Aorta (tissue), 5 donors: ENCODE data around the gene SLC22A3. TPM values are rescaled to one million over a fixed set of nuclear protein-coding genes. Genes with fewer than 3 reads are reported as not detected.

ENCODE experiments used
- ATAC-seq: fragments of 200-7000 bp; cut with Tn5 transposase; one replicate; pipeline ENCODE4 v1.9.1; 2022; ENCODE audit warnings: moderate library complexity; ENCODE audit not compliant: low FRiP score
- DNase-seq, 2 donors: peaks; one replicate each; pipeline ENCODE4 v3.0.0-alpha.2; 2020
- H3K27ac ChIP-seq, 2 donors: one replicate each; pipeline ENCODE4 v1.5.1; 2013; ENCODE audit warnings: low read length in 2 of 2, mild to moderate bottlenecking in 2 of 2, moderate library complexity in 2 of 2, control low read depth in 1 of 2, inconsistent platforms in 1 of 2, low read depth in 1 of 2
- H3K27me3 ChIP-seq, 2 donors: one replicate each; pipeline ENCODE4 v1.6.1; 2013; ENCODE audit warnings: control low read depth in 1 of 2, low read length in 1 of 2, mild to moderate bottlenecking in 1 of 2, moderate library complexity in 1 of 2; ENCODE audit not compliant: insufficient read depth in 2 of 2, control insufficient read depth in 1 of 2
- H3K36me3 ChIP-seq, 2 donors: one replicate each; pipeline ENCODE4 v1.6.1; 2013; ENCODE audit warnings: control low read depth in 1 of 2, low read length in 1 of 2, mild to moderate bottlenecking in 1 of 2; ENCODE audit not compliant: insufficient read depth in 2 of 2, control insufficient read depth in 1 of 2
- H3K4me1 ChIP-seq, 2 donors: one replicate each; pipeline ENCODE4 v1.6.1; 2013; ENCODE audit warnings: low read length in 2 of 2, control low read depth in 1 of 2, mild to moderate bottlenecking in 1 of 2, moderate library complexity in 1 of 2; ENCODE audit not compliant: insufficient read depth in 2 of 2, control insufficient read depth in 1 of 2
- H3K4me3 ChIP-seq, 2 donors: one replicate each; pipeline ENCODE4 v1.5.1; 2013; ENCODE audit warnings: low read length in 2 of 2, control low read depth in 1 of 2, mild to moderate bottlenecking in 1 of 2
- H3K9me3 ChIP-seq: one replicate; pipeline ENCODE4 v1.6.1; 2013; ENCODE audit warnings: mild to moderate bottlenecking, low read length; ENCODE audit not compliant: control insufficient read depth
- WGBS, 2 donors: extraction: QIAGEN DNeasy Blood & Tissue Kit; methylation state at CpG; one replicate each; pipeline ENCODE4 v1.1.7; 2013; 5-methylcytosine and 5-hydroxymethylcytosine counted together
- intact Hi-C, 2 donors: fragments of 100-400 bp; cut with DNase I; formaldehyde crosslinking; loops; one replicate each; pipeline versions ENCODE4 v1.14.2 to v1.15.0; 2022
- polyA plus RNA-seq, 2 donors: library from polyadenylated mRNA; stranded (reverse); fragments of 200-250 nt; gene quantifications; one replicate each; pipeline ENCODE4 v1.2.3, GENCODE V29; 2013
- total RNA-seq, 2 donors: library from RNA; stranded (reverse); fragmentation: NEBNext Ultra II Directional; extraction: Animal tissue kit (Norgen Biotek cat#: 25700); gene quantifications; one replicate each; pipeline ENCODE4 v1.2.1, GENCODE V29; 2021
- donor health status: healthy with polysubstance abuse.
- donor health status: Bipolar disorder and iron deficiency.
- donor health status: DM: no; HTN: no; CAD: no.
- donor health status: DM: no; HTN: no; CAD: no.
- donor health status: DM: yes; HTN: yes; CAD: no.

SLC22A3 gene
- total and polyA plus RNA-seq, 4 donors, result 28.1 to 61.0 (median 40.8) TPM

- DNase-seq (no peak), ATAC-seq (no peak)
- H3K27me3 ChIP-seq, result no peaks in the 10 kb centered on the region
- H3K4me1 ChIP-seq, result peaks cover 9 to 14% of the 10 kb centered on the region in 2 donors
- no peaks in the 10 kb centered on the region for H3K36me3 ChIP-seq
- peak overlapping the region; percentile 75 to 95 for H3K27ac ChIP-seq
- H3K4me3 ChIP-seq, result no peak overlapping the region
- 71 to 80% methylated on average over 3 of the region's 3 CpGs for WGBS, 2 donors
- intact Hi-C loops, result loop anchor here in 1 of 2 donors (5.0 kb wide), 1 partner anchor 41 kb away; no protein-coding TSS in a partner anchor
- no peaks in the 10 kb centered on the region for H3K9me3 ChIP-seq
Measured at GRCh38 chr6:160398674-160399271, 50.6 kb downstream of the SLC22A3 start.

GRCh38 chr6:160400446-160400845, 52.3 kb downstream of the SLC22A3 start:
- no peak overlapping the region for H3K4me3 ChIP-seq
- no peaks in the 10 kb centered on the region for H3K27me3 ChIP-seq
- intact Hi-C loops, result no loop called here
- H3K4me1 ChIP-seq, result peaks cover 2 to 8% of the 10 kb centered on the region in 2 donors
- peak; percentile 78 for ATAC-seq
- WGBS, 2 donors, result 0 to 7% methylated on average over 2 of the region's 2 CpGs
- no peak for DNase-seq
- peak overlapping the region; percentile 94 to 95 for H3K27ac ChIP-seq
- peaks cover 0 to 1% of the 10 kb centered on the region in 2 donors for H3K36me3 ChIP-seq
- H3K9me3 ChIP-seq, result no peaks in the 10 kb centered on the region

- H3K27ac ChIP-seq, result peak overlapping the region in 1 of 2 donors; percentile 36
- DNase-seq (no peak), ATAC-seq (no peak)
- intact Hi-C loops, result no loop called here
- H3K27me3 ChIP-seq, result no peaks in the 10 kb centered on the region
- no peaks in the 10 kb centered on the region for H3K9me3 ChIP-seq
- 51 to 52% methylated on average over 5 of the region's 5 CpGs for WGBS, 2 donors
- peaks cover 0 to 3% of the 10 kb centered on the region in 2 donors for H3K4me1 ChIP-seq
- H3K36me3 ChIP-seq, result peaks cover 1 to 4% of the 10 kb centered on the region in 2 donors
- no peak overlapping the region for H3K4me3 ChIP-seq
Measured at GRCh38 chr6:160408528-160408927, 60.4 kb downstream of the SLC22A3 start.

GRCh38 chr6:160412993-160413392, 64.8 kb downstream of the SLC22A3 start:
- Histone ChIP-seq H3K9me3 (no peaks in the 10 kb centered on the region), H3K27ac (peak overlapping the region in 1 of 2 donors; percentile 0), H3K4me3 (no peak overlapping the region), H3K36me3 (peaks cover 1 to 14% of the 10 kb centered on the region in 2 donors), H3K27me3 (no peaks in the 10 kb centered on the region), H3K4me1 (no peaks in the 10 kb centered on the region)
- intact Hi-C loops, result no loop called here
- 91 to 98% methylated on average over 2 of the region's 2 CpGs for WGBS, 2 donors
- DNase-seq (no peak), ATAC-seq (no peak)

DNA sequence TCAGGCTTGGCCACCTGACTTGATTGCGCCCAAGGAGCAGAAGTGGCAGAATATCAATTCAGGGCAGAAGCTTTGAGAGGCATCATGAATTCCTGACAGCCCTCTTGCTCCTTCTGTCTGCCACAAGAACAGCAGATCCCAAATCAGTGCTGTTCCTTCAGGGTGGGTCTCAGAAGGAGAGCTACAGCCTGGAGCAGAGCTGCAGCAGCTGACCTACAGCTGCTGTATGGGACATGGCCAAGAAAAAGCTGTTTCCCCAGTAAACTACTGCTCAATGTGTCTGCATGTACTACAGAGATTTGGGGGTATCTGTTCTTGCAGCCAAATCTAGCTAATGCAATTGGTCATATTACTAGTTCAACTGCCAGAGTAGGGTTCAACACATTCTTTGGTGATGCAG, 69.0 kb downstream of the SLC22A3 start:
- H3K9me3 ChIP-seq, result no peaks in the 10 kb centered on the region
- H3K36me3 ChIP-seq, result peaks cover 3 to 14% of the 10 kb centered on the region in 2 donors
- no peak overlapping the region for H3K27ac ChIP-seq
- ATAC-seq (no peak), DNase-seq (no peak)
- H3K4me3 ChIP-seq, result no peak overlapping the region
- WGBS, 2 donors, result 86 to 100% methylated on average over 1 of the region's 1 CpG
- no peaks in the 10 kb centered on the region for H3K27me3 ChIP-seq
- H3K4me1 ChIP-seq, result peaks cover under 1 to 2% of the 10 kb centered on the region in 2 donors
- intact Hi-C loops, result no loop called here

GRCh38 chr6:160417550-160417949, 69.4 kb downstream of the SLC22A3 start:
- no peaks in the 10 kb centered on the region for H3K27me3 ChIP-seq
- H3K9me3 ChIP-seq, result no peaks in the 10 kb centered on the region
- H3K27ac ChIP-seq, result no peak overlapping the region
- peaks cover 3 to 14% of the 10 kb centered on the region in 2 donors for H3K36me3 ChIP-seq
- intact Hi-C loops, result no loop called here
- ATAC-seq, result no peak
- H3K4me3 ChIP-seq, result no peak overlapping the region
- peaks cover 2% of the 10 kb centered on the region in 2 donors for H3K4me1 ChIP-seq
- DNase-seq, result no peak

DNA sequence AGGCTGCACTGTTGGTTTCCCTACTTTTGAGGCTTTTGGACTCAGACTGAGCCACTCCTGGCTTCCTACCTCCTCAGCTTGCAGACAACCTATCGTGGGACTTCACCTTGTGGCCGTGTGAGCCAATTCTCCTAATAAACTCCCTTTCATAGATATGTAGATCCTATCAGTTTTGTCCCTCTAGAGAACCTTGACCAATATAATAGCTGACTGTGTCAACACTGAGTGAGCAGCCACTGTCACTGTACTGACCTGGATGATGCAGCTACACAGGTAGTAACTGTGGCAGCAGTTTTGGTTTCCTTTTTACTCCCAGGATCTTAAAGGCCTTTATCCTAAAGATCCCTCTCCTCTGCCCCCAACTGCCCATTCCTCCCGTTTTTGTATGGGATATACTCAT, 70.2 kb downstream of the SLC22A3 start:
- Histone ChIP-seq H3K9me3 (no peaks in the 10 kb centered on the region), H3K4me3 (no peak overlapping the region), H3K27ac (no peak overlapping the region), H3K4me1 (peaks cover 2% of the 10 kb centered on the region in 2 donors), H3K27me3 (no peaks in the 10 kb centered on the region), H3K36me3 (peaks cover 3 to 13% of the 10 kb centered on the region in 2 donors)
- intact Hi-C loops, result no loop called here
- DNase-seq (no peak), ATAC-seq (no peak)
- WGBS, 2 donors, result 87 to 91% methylated on average over 3 of the region's 3 CpGs

GRCh38 chr6:160419488-160419887, 71.3 kb downstream of the SLC22A3 start:
- H3K27me3 ChIP-seq, result no peaks in the 10 kb centered on the region
- H3K4me3 ChIP-seq, result no peak overlapping the region
- intact Hi-C loops, result no loop called here
- no peaks in the 10 kb centered on the region for H3K9me3 ChIP-seq
- DNase-seq (no peak), ATAC-seq (no peak)
- 39 to 46% methylated on average over 1 of the region's 1 CpG for WGBS, 2 donors
- H3K36me3 ChIP-seq, result peaks cover 3 to 10% of the 10 kb centered on the region in 2 donors
- peaks cover 2% of the 10 kb centered on the region in 2 donors for H3K4me1 ChIP-seq
- no peak overlapping the region for H3K27ac ChIP-seq

GRCh38 chr6:160420253-160420968, 72.2 kb downstream of the SLC22A3 start:
- peak overlapping the region in 1 of 2 donors; percentile 82 for H3K27ac ChIP-seq

More at GRCh38 chr6:160420253-160420968, 72.2 kb downstream of the SLC22A3 start:
- DNase-seq (no peak), ATAC-seq (no peak)
- intact Hi-C loops, result loop anchor here in 1 of 2 donors (10.0 kb wide), 1 partner anchor 196 kb away; no protein-coding TSS in a partner anchor
- 94 to 97% methylated on average over 9 of the region's 9 CpGs for WGBS, 2 donors
- Histone ChIP-seq H3K27me3 (no peaks in the 10 kb centered on the region), H3K9me3 (no peaks in the 10 kb centered on the region), H3K4me3 (no peak overlapping the region), H3K36me3 (peaks cover 2 to 6% of the 10 kb centered on the region in 2 donors), H3K4me1 (peaks cover 2% of the 10 kb centered on the region in 2 donors)
